Urinary bladder (tissue), 4 donors: ENCODE data around the gene LPIN2. TPM values are rescaled to one million over a fixed set of nuclear protein-coding genes. Genes with fewer than 3 reads are reported as not detected.
A peak's percentile ranks its signal among the peaks of the same experiment; 100 is the strongest.
"Not testable (repeated sequence)": the region's sequence is repeated elsewhere in the genome, so short reads cannot be mapped to it uniquely, and the experiment has no call there.

ENCODE experiments used
- DNase-seq: peaks from one replicate; pipeline ENCODE4 v3.0.0-alpha.2; 2015; ENCODE audit errors: extremely low spot score
- H3K27ac ChIP-seq: one replicate; pipeline ENCODE4 v1.5.1; 2013; ENCODE audit warnings: low read depth, mild to moderate bottlenecking, moderate library complexity
- H3K36me3 ChIP-seq: one replicate; pipeline ENCODE4 v1.6.1; 2013; ENCODE audit warnings: mild to moderate bottlenecking, moderate library complexity; ENCODE audit not compliant: insufficient read depth
- H3K4me1 ChIP-seq: one replicate; pipeline ENCODE4 v1.6.1; 2013; ENCODE audit warnings: mild to moderate bottlenecking, moderate library complexity; ENCODE audit not compliant: insufficient read depth
- H3K4me3 ChIP-seq: one replicate; pipeline ENCODE4 v1.5.1; 2013; ENCODE audit warnings: low read depth, low read length
- WGBS: extraction: QIAGEN DNeasy Blood & Tissue Kit; methylation state at CpG from one replicate; pipeline ENCODE4 v1.1.7; 2013; 5-methylcytosine and 5-hydroxymethylcytosine counted together
- polyA plus RNA-seq: library from polyadenylated mRNA; stranded (reverse); fragments of 200-250 nt; gene quantifications from one replicate; pipeline ENCODE4 v1.2.3, GENCODE V29; 2013
- total RNA-seq: library from RNA; depleted of rRNA; stranded (reverse); fragments of >200 nt; gene quantifications from one replicate; pipeline ENCODE4 v1.2.3, GENCODE V29; 2014
- donor health status: healthy with polysubstance abuse.
- donor health status: healthy.

LPIN2 gene
- total and polyA plus RNA-seq, 2 donors = 17.6 to 32.2 TPM

DNA sequence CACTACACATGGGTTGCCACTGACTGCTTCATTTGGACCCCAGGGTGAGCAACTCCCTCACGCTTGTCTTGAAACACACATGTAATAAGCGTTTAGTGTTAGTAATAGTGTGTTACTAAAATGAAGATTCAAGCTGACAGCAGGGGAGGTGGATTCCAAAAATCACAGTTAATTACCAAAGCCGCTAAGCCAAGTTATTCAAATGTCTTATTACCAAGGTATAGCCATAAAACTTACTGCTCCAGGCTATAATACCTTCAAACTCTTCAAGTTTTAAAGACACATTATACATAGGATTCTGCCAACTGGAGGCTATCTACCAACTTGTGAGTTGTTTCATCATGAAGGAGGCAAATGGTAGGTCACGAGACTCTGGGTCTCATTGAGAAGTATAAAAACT, 2.9 kb downstream of the LPIN2 start:
- whole genome bisulfite sequencing = 78% methylated on average over 4 of the region's 4 CpGs
- Histone ChIP-seq H3K4me1 (no peaks in the 10 kb centered on the region), H3K4me3 (no peak overlapping the region), H3K27ac (no peak overlapping the region), H3K36me3 (no peaks in the 10 kb centered on the region)
- DNase-seq = no peak

GRCh38 chr18:3008541-3008940, 4.4 kb downstream of the LPIN2 start:
- Histone ChIP-seq H3K36me3 (no peaks in the 10 kb centered on the region), H3K27ac (peak overlapping the region; percentile 30), H3K4me3 (no peak overlapping the region), H3K4me1 (no peaks in the 10 kb centered on the region)
- DNase-seq = no peak
- WGBS = 61% methylated on average over 4 of the region's 4 CpGs

- Histone ChIP-seq H3K36me3 (no peaks in the 10 kb centered on the region), H3K4me3 (no peak overlapping the region), H3K27ac (no peak overlapping the region), H3K4me1 (no peaks in the 10 kb centered on the region)
- 36% methylated on average over 3 of the region's 3 CpGs for WGBS
- DNase-seq = no peak
These were observed 5.5 kb downstream of the LPIN2 start for GRCh38 chr18:3007491-3007890.

DNA sequence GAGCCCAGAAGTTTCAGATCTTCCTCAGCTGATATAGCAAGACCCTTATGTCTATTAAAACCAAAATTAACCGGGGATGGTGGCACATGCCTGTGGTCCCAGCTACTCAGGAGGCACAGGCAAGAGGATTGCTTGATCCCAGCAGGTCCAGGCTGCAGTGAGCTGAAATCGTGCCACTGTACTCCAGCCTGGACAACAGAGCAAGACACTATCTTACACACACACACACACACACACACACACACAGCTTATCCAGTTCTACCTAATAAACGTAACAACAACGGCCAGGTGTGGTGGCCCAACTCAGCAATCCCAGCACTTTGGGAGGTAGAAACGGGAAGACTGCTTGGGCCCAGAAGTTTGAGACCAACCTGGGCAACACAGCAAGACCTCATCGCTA, 7.5 kb downstream of the LPIN2 start:
- Histone ChIP-seq H3K4me3 (no peak overlapping the region), H3K36me3 (no peaks in the 10 kb centered on the region), H3K4me1 (no peaks in the 10 kb centered on the region), H3K27ac (no peak overlapping the region)
- WGBS = 92% methylated on average over 6 of the region's 6 CpGs
- DNase-seq = no peak

DNA sequence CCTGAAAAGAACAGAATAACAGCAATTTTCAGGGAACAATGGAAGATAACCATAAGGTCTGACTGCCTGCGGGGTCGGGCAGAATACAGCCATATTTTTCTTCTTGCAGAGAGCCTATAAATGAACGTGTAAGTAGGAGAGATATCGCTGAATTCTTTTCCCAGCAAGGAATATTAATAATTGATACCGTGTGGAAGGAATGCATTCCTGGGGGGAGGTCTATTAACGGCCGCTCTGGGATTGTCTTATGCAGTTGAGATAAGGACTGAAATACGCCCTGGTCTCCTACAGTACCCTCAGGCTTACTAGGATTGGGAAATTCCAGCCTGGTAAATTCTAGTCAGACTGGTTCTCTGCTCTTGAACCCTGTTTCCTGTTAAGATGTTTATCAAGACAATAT, 9.2 kb downstream of the LPIN2 start:
- WGBS = 88% methylated on average over 8 of the region's 8 CpGs
- H3K27ac ChIP-seq, H3K4me1 ChIP-seq, H3K4me3 ChIP-seq, DNase-seq, H3K36me3 ChIP-seq: not testable (repeated sequence)

DNA sequence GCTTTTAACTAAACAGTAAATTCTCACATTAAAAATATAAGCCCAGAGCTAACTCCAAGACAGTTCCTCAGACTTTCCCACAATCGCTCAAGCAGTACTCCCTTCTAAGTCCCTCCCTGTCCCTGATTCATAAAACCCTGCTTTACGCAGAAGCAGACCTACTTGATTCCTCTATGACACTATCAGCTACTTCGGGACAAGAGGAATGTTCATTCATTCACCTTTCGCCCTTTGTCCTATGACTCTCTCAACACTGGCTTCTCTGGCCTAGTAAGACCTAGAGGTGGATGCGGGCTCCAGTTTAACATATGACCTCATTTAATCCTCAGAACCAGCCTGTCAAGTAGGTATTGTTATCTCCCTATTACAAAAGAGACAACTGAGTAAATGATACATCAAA, 10.2 kb downstream of the LPIN2 start:
- no peak overlapping the region for H3K4me3 ChIP-seq
- no peaks in the 10 kb centered on the region for H3K4me1 ChIP-seq
- no peak for DNase-seq
- no peaks in the 10 kb centered on the region for H3K36me3 ChIP-seq
- 54% methylated on average over 5 of the region's 5 CpGs for WGBS
- H3K27ac ChIP-seq = no peak overlapping the region

DNA sequence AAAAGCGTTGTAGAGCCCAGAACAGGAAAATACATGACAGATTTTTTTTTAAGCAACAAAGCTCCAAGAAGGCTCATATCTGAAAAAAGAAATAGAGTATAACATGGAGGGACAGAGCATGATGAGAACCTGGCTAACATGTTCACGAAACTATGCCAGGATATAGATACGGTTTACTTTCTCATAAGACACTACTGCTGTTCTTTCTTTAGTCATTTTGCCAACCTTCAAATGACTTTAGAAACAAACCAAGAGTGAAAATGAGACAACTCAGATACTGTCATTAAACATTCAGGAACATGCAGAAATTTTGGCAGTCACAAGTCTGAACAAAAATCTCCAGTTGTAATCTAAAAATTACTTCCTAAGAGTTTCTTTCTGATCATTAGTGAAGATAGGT, 14.3 kb downstream of the LPIN2 start:
- Histone ChIP-seq H3K27ac (peak overlapping the region; percentile 87), H3K4me3 (no peak overlapping the region), H3K4me1 (no peaks in the 10 kb centered on the region), H3K36me3 (no peaks in the 10 kb centered on the region)
- no peak for DNase-seq
- 34% methylated on average over 3 of the region's 3 CpGs for WGBS

DNA sequence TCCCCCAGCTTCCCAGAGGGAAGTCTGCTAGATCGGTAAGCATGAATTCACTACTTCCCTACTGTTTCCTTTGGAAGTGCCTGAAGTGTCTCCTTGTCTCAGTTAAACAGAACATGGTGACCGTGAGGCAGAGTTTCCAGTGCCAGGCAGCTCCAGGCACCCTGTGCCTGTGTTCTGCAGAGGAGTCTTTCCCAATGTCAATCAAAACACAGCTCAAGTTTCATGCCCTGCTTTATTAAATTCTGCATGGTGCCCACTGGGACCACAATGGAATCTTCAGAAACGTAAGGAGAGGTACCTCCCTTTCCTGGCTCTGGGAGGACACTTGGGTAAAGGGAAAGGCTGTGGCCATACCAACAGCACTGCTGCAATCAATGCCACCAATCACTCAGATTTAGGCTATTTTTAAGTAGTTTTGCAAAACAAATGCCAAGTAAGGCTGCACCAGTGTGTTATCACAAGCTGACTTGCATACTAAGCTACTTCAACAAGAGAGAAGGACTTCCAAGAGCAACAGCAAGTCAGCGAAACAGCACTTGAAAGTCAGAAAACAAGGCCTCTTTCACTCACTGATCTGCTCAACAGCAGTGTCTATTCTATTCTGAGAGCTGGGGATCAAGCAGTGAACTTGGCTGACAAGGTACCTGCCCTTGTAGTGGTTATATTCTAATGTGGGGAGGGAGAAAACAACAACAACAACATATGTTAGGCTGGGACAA, 14.9 kb downstream of the LPIN2 start:
- DNase-seq = no peak
- 58% methylated on average over 4 of the region's 4 CpGs for WGBS
- Histone ChIP-seq H3K4me1 (no peaks in the 10 kb centered on the region), H3K4me3 (no peak overlapping the region), H3K27ac (peak overlapping the region; percentile 87), H3K36me3 (no peaks in the 10 kb centered on the region)

DNA sequence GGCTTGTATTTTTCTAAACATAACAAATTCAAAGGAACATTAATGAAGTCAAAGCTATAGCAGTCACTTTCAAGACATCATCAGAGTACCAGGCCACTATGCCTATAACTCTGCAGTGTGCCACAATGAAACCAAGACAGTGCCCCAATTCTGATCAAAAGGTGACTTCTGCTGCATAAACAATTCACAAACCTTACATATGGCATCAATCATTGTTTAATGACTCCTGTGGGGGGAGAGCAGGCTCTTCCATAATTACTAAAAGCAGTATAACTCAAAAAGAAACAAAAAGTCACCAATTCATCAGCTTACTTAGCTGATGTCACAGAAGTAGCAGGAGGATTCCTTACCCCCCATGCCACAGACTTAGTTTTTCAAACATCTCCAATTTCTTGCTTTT, 15.5 kb downstream of the LPIN2 start:
- H3K36me3 ChIP-seq = no peaks in the 10 kb centered on the region
- H3K4me3 ChIP-seq = no peak overlapping the region
- no peak overlapping the region for H3K27ac ChIP-seq
- no peak for DNase-seq
- no peaks in the 10 kb centered on the region for H3K4me1 ChIP-seq

GRCh38 chr18:2994603-2995432, 18.1 kb downstream of the LPIN2 start:
- H3K4me3 ChIP-seq = no peak overlapping the region
- H3K4me1 ChIP-seq = no peaks in the 10 kb centered on the region
- WGBS = 63% methylated on average over 6 of the region's 6 CpGs
- no peak overlapping the region for H3K27ac ChIP-seq
- DNase-seq = no peak
- no peaks in the 10 kb centered on the region for H3K36me3 ChIP-seq

DNA sequence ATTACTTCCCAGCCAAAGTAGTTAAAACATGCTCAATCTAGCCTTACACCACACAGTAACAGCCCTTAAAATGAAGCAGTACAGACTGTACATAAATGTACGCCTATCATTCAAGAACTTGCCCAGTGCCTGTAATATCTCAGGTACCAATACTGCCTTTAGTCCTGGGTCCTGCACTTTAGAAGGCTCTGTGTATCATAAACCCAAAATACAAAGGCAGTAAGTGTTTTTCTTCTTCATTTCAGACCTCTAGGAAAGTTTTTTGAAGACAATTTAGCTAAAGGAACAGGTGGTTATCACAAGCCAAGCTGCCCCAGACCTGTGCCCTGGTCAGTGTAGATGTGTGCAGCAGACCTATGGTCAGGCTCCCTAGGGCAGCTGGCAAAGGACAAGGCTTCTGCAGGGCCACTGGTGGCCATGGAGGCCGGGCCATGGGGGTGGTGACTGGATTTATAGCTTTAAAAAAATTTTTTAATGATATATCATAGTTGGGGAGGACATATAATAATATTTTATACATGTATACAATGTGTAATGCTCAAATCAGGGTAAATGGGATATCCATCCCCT, 18.8 kb downstream of the LPIN2 start:
- Histone ChIP-seq H3K4me3 (no peak overlapping the region), H3K36me3 (no peaks in the 10 kb centered on the region), H3K27ac (no peak overlapping the region), H3K4me1 (no peaks in the 10 kb centered on the region)
- no peak for DNase-seq
- 92% methylated on average over 2 of the region's 2 CpGs for WGBS

DNA sequence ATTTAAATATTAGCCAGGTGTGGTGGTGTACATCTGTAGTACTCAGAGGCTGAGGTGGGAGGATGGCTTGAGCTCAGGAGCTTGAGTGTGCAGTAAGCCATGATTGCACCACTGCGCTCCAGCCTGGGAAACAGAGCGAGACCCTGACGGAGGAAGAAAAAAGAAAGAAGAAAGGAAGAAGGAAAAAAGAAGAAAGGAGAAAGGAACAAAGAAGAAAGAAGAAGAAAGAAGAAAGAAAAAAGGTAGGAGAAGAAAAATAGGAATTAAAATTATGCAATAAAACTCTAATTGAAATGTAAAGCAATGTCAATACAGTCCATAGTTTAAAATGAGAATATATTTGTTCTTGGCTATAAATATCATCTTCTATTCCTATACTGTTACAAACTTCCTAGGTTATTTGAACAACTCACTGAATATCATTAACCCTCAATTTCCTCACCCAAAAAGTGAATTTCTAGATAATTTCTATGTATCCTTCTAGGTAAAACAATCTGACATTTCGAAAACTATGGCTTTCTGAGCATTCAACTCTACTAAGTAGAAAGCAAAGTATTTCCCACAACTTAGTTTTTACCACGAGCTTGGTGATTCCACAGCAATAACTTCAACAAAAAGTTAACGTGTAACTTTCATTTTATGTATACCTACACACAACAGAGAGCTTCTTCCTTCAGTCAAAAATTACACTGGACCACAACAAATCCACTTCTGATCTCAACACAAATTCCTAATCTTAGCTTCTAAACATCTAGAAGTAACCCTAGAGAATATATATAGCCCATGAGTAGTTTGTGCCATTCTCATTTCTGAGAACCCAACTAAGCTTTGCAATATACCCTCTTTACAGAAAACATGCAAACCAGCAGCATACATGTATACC, 19.7 kb downstream of the LPIN2 start:
- H3K4me3 ChIP-seq = no peak overlapping the region
- H3K36me3 ChIP-seq = no peaks in the 10 kb centered on the region
- H3K4me1 ChIP-seq = no peaks in the 10 kb centered on the region
- WGBS = 91% methylated on average over 6 of the region's 6 CpGs
- DNase-seq = no peak
- H3K27ac ChIP-seq = no peak overlapping the region

DNA sequence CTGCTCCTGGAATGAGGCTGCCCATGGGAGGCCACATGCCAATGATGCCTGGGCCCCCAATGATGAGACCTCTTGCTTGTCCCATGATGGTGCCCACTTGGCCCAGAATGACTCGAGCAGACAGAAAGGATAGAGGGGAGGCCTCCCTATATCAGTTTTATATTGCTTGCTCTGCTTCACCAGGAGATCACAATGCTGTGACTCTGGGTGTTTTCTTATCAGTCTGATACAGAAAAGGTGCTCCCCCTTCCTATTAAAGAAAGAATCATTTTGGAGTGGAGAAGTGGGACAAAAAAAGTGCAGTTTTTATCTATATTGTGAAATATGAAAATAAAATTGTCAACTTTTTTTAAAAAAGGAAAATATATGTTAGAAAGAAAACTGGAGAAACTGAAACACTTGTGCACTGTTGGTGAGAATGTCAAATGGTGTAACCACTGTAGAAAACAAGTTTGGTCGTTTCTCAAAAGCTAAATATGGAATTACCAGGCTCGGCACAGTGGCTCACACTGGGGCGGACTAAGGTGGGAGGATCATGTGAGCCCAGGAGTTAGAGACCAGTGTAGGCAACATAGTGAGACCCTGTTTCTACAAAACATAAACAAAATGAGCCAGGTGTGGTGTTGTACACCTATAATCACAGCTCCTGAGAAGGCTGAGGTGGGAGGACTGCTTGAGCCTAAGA, 21.8 kb downstream of the LPIN2 start:
- no peaks in the 10 kb centered on the region for H3K4me1 ChIP-seq
- no peak overlapping the region for H3K27ac ChIP-seq
- WGBS = 88% methylated on average over 4 of the region's 4 CpGs
- H3K36me3 ChIP-seq = no peaks in the 10 kb centered on the region
- DNase-seq = no peak
- no peak overlapping the region for H3K4me3 ChIP-seq
